Neuron (in vitro differentiated cells): ENCODE data around the gene RBP7.
A peak's percentile ranks its signal among the peaks of the same experiment; 100 is the strongest.
"Not testable (repeated sequence)": the region's sequence is repeated elsewhere in the genome, so short reads cannot be mapped to it uniquely, and the experiment has no call there.

Experiments used
- H2AFZ ChIP-seq: one replicate; pipeline ENCODE4 v1.6.1; 2013; ENCODE audit warnings: low read depth, mild to moderate bottlenecking, inconsistent platforms, low read length, moderate library complexity
- H3K27me3 ChIP-seq: one replicate; pipeline ENCODE4 v1.6.1; 2013; ENCODE audit warnings: low read length; ENCODE audit not compliant: insufficient read depth
- H3K36me3 ChIP-seq: one replicate; pipeline ENCODE4 v1.6.1; 2013; ENCODE audit warnings: low read length; ENCODE audit not compliant: insufficient read depth
- H3K4me1 ChIP-seq: one replicate; pipeline ENCODE4 v1.6.1; 2013; ENCODE audit warnings: low read length; ENCODE audit not compliant: insufficient read depth
- H3K4me3 ChIP-seq: 2 replicates; pipeline ENCODE4 v1.5.1; 2013; ENCODE audit warnings: mild to moderate bottlenecking, low read length, moderate library complexity
- H3K9me3 ChIP-seq: one replicate; pipeline ENCODE4 v1.6.1; 2013; ENCODE audit warnings: low read length

Gene RBP7

GRCh38 chr1:10007169-10007568, 10.1 kb downstream of the RBP7 start:
- Histone ChIP-seq H3K4me3 (no peak overlapping the region), H3K4me1 (no peaks in the 10 kb centered on the region), H2AFZ (no peak overlapping the region), H3K27me3 (no peaks in the 10 kb centered on the region), H3K9me3 (no peaks in the 10 kb centered on the region), H3K36me3 (no peaks in the 10 kb centered on the region)

DNA sequence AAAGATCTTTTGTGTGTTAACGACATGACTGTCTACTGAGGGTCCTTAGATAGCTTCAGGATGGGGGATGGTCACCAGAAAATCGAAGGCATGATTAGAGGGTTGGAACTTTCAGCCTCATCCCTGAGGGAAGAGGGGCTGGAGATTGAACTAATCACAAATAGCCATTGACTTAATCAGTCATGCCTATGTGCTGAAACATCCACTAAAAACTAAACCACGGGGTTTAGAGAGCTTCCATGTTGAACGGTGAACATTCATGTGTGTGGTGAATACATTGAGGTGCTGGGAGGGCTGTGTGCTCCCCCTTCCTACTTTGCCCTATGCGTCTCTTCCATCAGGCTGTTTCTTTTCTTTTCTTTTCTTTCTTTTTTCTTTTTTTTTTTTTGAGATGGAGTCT, 17.0 kb downstream of the RBP7 start:
- Histone ChIP-seq H3K4me3 (no peak overlapping the region), H3K4me1 (no peaks in the 10 kb centered on the region), H2AFZ (no peak overlapping the region)

DNA sequence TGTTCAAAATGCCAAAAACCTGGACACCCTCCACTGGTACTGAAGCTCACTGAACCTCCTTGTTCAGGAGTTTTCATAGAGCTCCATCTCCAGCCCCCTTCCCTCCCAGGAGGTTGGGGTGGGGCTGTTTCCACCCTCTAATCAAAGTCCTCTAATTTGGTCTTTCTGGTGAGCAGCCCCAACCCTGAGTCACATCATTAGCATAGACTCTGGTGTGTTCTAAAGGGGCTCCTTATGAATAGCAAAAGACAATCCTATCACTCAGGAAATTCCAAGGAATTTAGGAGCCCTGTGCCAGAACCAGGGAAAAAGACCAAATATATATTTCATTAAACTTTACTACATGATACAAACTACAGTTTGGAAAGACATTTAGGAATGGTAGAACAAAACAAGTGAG, 22.5 kb downstream of the RBP7 start:
- H3K4me1 ChIP-seq: no peaks in the 10 kb centered on the region
- H3K36me3 ChIP-seq: no peaks in the 10 kb centered on the region
- no peaks in the 10 kb centered on the region for H3K9me3 ChIP-seq
- no peaks in the 10 kb centered on the region for H3K27me3 ChIP-seq
- no peak overlapping the region for H2AFZ ChIP-seq
- H3K4me3 ChIP-seq: no peak overlapping the region

More for the DNA sequence above, 17.0 kb downstream of the RBP7 start:
- H3K27me3 ChIP-seq: no peaks in the 10 kb centered on the region
- H3K9me3 ChIP-seq: no peaks in the 10 kb centered on the region
- H3K36me3 ChIP-seq: no peaks in the 10 kb centered on the region

- Histone ChIP-seq H3K4me3 (no peak overlapping the region), H3K9me3 (no peaks in the 10 kb centered on the region), H3K27me3 (no peaks in the 10 kb centered on the region), H3K4me1 (no peaks in the 10 kb centered on the region), H2AFZ (no peak overlapping the region), H3K36me3 (no peaks in the 10 kb centered on the region)
These were observed 23.1 kb downstream of the RBP7 start for GRCh38 chr1:10020086-10020485.

DNA sequence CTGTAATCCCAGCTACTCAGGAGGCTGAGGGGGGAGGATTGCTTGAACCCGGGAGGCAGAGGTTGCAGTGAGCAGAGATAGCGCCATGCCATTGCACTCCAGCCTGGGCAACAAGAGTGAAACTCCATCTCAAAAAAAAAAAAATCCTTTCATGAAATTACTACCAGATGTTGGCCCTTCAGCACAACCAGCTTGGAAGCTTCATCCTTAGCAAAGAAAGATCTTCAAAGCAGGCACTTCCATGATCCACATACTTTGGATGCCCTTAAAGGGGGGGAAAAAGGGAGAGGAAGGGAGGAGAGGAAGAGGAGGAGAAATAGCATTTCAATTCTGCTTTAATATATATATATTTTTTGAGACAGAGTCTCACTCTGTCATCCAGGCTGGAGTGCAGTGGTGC, 23.6 kb downstream of the RBP7 start:
- H3K27me3 ChIP-seq, H2AFZ ChIP-seq, H3K4me3 ChIP-seq, H3K36me3 ChIP-seq, H3K9me3 ChIP-seq, H3K4me1 ChIP-seq: not testable (repeated sequence)

- not testable (repeated sequence) for H3K36me3 ChIP-seq, H3K4me3 ChIP-seq, H3K27me3 ChIP-seq, H3K4me1 ChIP-seq, H3K9me3 ChIP-seq, H2AFZ ChIP-seq
These were observed 25.0 kb downstream of the RBP7 start for GRCh38 chr1:10021992-10022391.

- Histone ChIP-seq H3K4me3 (no peak overlapping the region), H3K27me3 (no peaks in the 10 kb centered on the region)
These were observed 25.6 kb downstream of the RBP7 start for GRCh38 chr1:10022656-10023055.

DNA sequence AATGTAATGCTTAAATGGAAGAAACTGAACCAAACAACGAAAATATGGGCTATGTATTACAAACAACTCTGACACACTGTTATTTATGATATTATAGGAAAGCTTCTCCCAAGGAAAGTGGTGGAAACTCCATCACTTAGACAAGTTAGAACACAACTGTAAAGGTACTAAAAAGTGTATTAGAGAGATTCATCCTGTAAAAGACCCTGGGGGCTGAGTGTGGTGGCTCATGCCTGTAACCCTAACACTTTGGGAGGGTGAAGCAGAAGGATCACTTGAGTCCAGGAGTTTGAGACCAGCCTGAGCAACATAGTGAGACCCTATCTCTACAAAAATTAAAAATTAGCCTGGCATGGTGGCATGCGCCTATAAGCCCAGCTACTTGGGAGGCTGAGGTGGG, 28.3 kb downstream of the RBP7 start:
- H3K27me3 ChIP-seq: no peaks in the 10 kb centered on the region
- H3K4me1 ChIP-seq: peaks cover 9% of the 10 kb centered on the region
- no peak overlapping the region for H2AFZ ChIP-seq
- H3K4me3 ChIP-seq: no peak overlapping the region
- H3K36me3 ChIP-seq: no peaks in the 10 kb centered on the region
- no peaks in the 10 kb centered on the region for H3K9me3 ChIP-seq

More at GRCh38 chr1:10022656-10023055, 25.6 kb downstream of the RBP7 start:
- no peaks in the 10 kb centered on the region for H3K9me3 ChIP-seq
- H3K4me1 ChIP-seq: no peaks in the 10 kb centered on the region
- H2AFZ ChIP-seq: no peak overlapping the region
- no peaks in the 10 kb centered on the region for H3K36me3 ChIP-seq

- no peak overlapping the region for H3K4me3 ChIP-seq
- H3K36me3 ChIP-seq: no peaks in the 10 kb centered on the region
- no peaks in the 10 kb centered on the region for H3K9me3 ChIP-seq
- H3K27me3 ChIP-seq: no peaks in the 10 kb centered on the region
- no peak overlapping the region for H2AFZ ChIP-seq
- peaks cover 11% of the 10 kb centered on the region for H3K4me1 ChIP-seq
These were observed 30.0 kb downstream of the RBP7 start for GRCh38 chr1:10027027-10027426.

DNA sequence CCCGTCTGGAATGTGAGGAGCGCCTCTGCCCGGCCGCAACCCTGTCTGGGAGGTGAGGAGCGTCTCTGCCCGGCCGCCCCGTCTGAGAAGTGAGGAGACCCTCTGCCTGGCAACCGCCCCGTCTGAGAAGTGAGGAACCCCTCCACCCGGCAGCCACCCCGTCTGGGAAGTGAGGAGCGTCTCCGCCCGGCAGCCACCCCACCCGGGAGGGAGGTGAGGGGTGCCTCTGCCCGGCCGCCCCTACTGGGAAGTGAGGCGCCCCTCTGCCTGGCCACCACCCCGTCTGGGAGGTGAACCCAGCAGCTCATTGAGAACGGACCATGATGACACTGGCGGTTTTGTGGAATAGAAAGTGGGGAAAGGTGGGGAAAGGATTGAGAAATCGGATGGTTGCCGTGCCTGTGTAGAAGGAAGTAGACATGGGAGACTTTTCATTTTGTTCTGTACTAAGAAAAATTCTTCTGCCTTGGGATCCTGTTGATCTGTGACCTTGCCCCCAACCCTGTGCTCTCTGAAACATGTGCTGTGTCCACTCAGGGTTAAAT, 32.0 kb downstream of the RBP7 start:
- not testable (repeated sequence) for H2AFZ ChIP-seq, H3K27me3 ChIP-seq, H3K36me3 ChIP-seq, H3K9me3 ChIP-seq, H3K4me3 ChIP-seq
- H3K4me1 ChIP-seq: peaks cover 14% of the 10 kb centered on the region

GRCh38 chr1:10031461-10031860, 34.4 kb downstream of the RBP7 start:
- H3K9me3 ChIP-seq: no peaks in the 10 kb centered on the region
- no peaks in the 10 kb centered on the region for H3K36me3 ChIP-seq
- no peak overlapping the region for H3K4me3 ChIP-seq
- no peaks in the 10 kb centered on the region for H3K27me3 ChIP-seq
- peaks cover 18% of the 10 kb centered on the region for H3K4me1 ChIP-seq
- H2AFZ ChIP-seq: no peak overlapping the region

DNA sequence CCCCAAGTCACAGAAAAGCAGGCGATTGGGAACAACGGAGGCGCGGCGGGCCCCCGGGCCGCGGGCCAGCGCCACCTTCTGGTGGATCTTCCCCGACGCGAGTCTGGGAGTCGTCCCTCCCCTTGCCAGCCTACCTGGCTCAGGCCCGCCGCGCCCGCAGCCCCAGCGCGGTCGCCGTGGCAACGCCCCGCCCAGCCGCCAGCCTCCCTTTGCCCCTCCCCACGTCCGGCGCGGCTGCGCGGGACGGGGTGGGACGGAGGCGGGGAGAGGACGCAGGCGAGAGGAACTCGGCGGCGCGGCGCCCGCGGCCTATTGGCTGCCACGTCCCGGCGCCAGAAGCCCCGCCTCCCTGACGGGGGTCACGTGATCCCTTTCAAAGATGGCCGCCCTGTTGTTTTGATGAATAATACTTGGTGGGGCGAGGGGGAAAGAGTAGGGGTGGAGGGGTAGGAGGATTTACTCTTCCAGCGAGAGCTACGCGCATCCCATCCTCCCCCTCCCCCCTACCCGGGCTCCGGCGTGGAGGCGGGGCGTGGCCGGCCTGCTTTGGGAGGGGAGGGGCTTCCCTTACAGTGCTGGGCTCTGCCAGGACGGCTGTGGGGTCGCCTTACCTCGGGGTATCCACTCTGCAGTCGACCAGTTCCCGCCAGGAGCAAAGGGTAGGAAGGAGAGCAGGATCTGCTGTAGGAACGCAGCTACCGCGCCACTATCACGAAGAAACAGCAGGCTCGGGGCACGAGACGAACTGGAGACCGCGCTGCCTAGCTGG, 35.7 kb downstream of the RBP7 start, which contains the start of gene UBE4B:
Gene UBE4B (plus strand): TSS at position 369 of the 769 bp plus-strand sequence. CDS start 713 bp downstream, outside the sequence.
- peaks cover 18% of the 10 kb centered on the region for H3K4me1 ChIP-seq
- H3K9me3 ChIP-seq: no peaks in the 10 kb centered on the region
- no peaks in the 10 kb centered on the region for H3K36me3 ChIP-seq
- H2AFZ ChIP-seq: peak within 1 kb of the TSS; percentile 88
- H3K4me3 ChIP-seq: peak within 1 kb of the TSS; percentile 74
- H3K27me3 ChIP-seq: no peaks in the 10 kb centered on the region

GRCh38 chr1:10033359-10033845, 36.4 kb downstream of the RBP7 start:
- Histone ChIP-seq H3K4me3 (peak overlapping the region; percentile 74), H2AFZ (peak overlapping the region; percentile 22), H3K9me3 (no peaks in the 10 kb centered on the region), H3K36me3 (peaks cover 3% of the 10 kb centered on the region), H3K27me3 (no peaks in the 10 kb centered on the region), H3K4me1 (peaks cover 18% of the 10 kb centered on the region)
